ENCODE results near the gene BTG2. TPM values are rescaled to one million over a fixed set of nuclear protein-coding genes. Genes with fewer than 3 reads are reported as not detected.

The BTG2 gene
- total RNA-seq, 1 experiment from 2014 or later = 2.2 TPM

DNA sequence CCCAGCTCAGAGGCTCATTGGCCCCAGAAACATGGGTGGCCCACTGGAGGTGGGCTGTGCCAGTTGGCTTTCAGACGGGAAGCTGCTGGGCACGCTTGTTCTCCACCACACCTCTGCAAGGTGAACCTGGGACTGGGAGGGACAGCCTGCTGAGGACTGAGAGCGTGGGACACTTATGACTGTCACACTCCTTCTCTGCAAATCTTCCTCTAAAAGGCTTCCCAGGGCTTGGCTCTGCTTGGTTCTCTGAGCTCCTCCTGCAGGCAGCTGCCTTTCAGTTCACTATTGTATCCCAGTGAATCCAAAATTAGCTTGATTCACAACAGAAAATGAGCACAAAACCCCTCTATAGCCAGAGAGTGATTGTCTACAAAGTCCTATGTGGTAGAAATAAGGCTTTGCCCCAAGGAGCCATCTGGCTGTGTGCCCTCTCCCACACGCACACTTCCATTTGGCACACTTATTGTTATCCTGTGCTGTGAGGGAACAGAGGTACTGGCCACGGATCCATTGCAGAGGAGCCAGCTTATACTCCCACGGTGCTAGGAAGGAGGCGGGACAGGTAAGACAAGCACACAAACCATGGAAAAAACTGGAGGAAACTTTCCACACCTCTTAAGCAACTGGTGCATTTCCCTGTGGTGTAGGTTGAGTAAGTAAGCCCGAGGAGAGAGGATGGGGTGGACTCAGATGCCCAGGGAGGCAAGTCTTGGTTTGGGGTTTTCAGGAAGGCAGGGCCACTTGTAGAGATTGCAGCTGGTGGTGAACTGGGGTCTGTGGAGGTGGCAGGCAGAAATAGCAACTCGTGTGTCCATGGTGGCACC lies 18.9 kb upstream of the BTG2 start:
- no TSS peak for BruUV-seq (replicated peaks)
- no peaks in the 10 kb centered on the region for H3K9me3 ChIP-seq (ENCODE audit: low read length)
- intact Hi-C loops (cut with micrococcal nuclease) = no loop called here
- TF ChIP-seq EZH2phosphoT487 (IDR thresholded peaks at IDR 0.05; ENCODE audit: borderline replicate concordance, low read length) (no peak), EZH2 (IDR thresholded peaks at IDR 0.05; ENCODE audit: low read length, unreplicated experiment) (no peak)
- TF ChIP-seq, protein P1, sequence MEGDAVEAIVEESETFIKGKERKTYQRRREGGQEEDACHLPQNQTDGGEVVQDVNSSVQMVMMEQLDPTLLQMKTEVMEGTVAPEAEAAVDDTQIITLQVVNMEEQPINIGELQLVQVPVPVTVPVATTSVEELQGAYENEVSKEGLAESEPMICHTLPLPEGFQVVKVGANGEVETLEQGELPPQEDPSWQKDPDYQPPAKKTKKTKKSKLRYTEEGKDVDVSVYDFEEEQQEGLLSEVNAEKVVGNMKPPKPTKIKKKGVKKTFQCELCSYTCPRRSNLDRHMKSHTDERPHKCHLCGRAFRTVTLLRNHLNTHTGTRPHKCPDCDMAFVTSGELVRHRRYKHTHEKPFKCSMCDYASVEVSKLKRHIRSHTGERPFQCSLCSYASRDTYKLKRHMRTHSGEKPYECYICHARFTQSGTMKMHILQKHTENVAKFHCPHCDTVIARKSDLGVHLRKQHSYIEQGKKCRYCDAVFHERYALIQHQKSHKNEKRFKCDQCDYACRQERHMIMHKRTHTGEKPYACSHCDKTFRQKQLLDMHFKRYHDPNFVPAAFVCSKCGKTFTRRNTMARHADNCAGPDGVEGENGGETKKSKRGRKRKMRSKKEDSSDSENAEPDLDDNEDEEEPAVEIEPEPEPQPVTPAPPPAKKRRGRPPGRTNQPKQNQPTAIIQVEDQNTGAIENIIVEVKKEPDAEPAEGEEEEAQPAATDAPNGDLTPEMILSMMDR (conservative IDR thresholded peaks at IDR 0.05; ENCODE audit: low read depth, low read length) = no peak
- DNase-seq (no peak), ATAC-seq (no peak)
- H3K27ac ChIP-seq (ENCODE audit: low read length) = no peak overlapping the region
- no peak overlapping the region for H3K4me3 ChIP-seq (ENCODE audit: low read length)
- H3K27me3 ChIP-seq (ENCODE audit: low read length) = peaks cover 46% of the 10 kb centered on the region
- no peaks in the 10 kb centered on the region; the same call in 1 of the 2 replicates for H3K4me1 ChIP-seq (ENCODE audit: insufficient read depth, low read length)
- H3K4me2 ChIP-seq (ENCODE audit: low read length) = no peak overlapping the region
- H3K9ac ChIP-seq (ENCODE audit: low read length) = no peak overlapping the region
- H2AFZ ChIP-seq (ENCODE audit: low read length) = no peak overlapping the region
- no peaks in the 10 kb centered on the region for H3F3A ChIP-seq (ENCODE audit: low read length, unreplicated experiment)
- ChIA-PET POLR2A (ENCODE audit: unreplicated experiment) (interaction anchor here (0.6 kb wide), 1 partner anchor 41 kb away, joined by 3 read pairs; no protein-coding TSS in a partner anchor), CTCF (no interaction called here)
- no peaks in the 10 kb centered on the region for H4K20me1 ChIP-seq (ENCODE audit: low read length)
- H3K36me3 ChIP-seq (ENCODE audit: low read depth, low read length) = no peaks in the 10 kb centered on the region
- H3K9me2 ChIP-seq (replicated peaks; ENCODE audit: low read length) = no peaks in the 10 kb centered on the region
- no peaks in the 10 kb centered on the region for H3K79me2 ChIP-seq (ENCODE audit: low read length)

DNA sequence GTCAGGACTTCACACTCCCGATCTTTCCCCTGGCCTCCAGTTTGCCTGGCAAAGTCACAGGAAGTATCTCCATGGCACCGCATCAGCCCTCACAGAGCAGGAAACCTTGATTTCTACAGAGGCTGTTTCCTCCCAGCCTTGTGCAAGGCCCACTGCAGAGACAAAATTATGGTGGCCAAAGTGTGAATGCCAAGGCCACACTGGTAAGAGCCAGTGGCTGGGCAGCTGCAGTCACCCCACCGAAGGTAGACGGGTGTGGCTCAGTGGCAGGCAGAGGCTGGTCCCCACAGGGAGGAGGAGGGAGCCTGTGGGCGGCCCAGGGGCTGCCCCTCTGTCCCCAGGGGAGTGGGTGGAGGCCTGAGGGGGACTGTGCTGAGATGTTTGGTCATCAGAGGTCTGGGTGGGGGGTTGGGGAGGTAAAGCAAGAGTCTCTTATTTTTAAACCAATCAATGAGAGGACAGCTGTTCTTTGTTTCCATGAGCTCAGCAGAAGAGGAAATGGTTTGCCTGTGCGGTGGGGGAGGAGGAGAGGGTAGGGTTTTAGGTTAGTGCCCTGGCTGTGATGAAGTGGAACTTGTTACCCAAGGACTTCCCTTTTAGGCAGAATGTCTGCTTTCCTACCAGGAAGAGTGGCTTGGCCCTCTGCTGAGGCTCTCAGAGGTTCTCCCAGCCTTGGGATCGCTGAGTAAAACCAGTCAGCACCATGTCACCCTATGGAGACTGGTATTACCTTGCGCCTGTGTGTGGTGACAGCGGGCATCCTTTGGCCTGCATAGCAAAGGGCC lies 18.0 kb upstream of the BTG2 start:
- Histone ChIP-seq H3K4me3 (ENCODE audit: low read length) (no peak overlapping the region), H3K79me2 (ENCODE audit: low read length) (no peaks in the 10 kb centered on the region), H3K9me3 (ENCODE audit: low read length) (no peaks in the 10 kb centered on the region), H3K4me1 (ENCODE audit: insufficient read depth, low read length) (no peaks in the 10 kb centered on the region; the same call in 1 of the 2 replicates), H3K9ac (ENCODE audit: low read length) (no peak overlapping the region), H4K20me1 (ENCODE audit: low read length) (no peaks in the 10 kb centered on the region), H3F3A (ENCODE audit: low read length, unreplicated experiment) (no peaks in the 10 kb centered on the region), H3K4me2 (ENCODE audit: low read length) (no peak overlapping the region), H3K9me2 (replicated peaks; ENCODE audit: low read length) (no peaks in the 10 kb centered on the region), H3K27me3 (ENCODE audit: low read length) (peaks cover 46% of the 10 kb centered on the region), H3K27ac (ENCODE audit: low read length) (no peak overlapping the region), H3K36me3 (ENCODE audit: low read depth, low read length) (no peaks in the 10 kb centered on the region), H2AFZ (ENCODE audit: low read length) (no peak overlapping the region)
- BruUV-seq (replicated peaks) = no TSS peak
- POLR2A ChIA-PET (ENCODE audit: unreplicated experiment) = interaction anchor here (0.6 kb wide), 1 partner anchor 40 kb away, joined by 3 read pairs; no protein-coding TSS in a partner anchor
- no peak for TF ChIP-seq EZH2 (IDR thresholded peaks at IDR 0.05; ENCODE audit: low read length, unreplicated experiment)
- DNase-seq (no peak), ATAC-seq (no peak)
- CTCF ChIA-PET = interaction anchor here (0.6 kb wide), 1 partner anchor 36 kb away, joined by 3 read pairs; no protein-coding TSS in a partner anchor
- intact Hi-C loops (cut with micrococcal nuclease) = no loop called here

DNA sequence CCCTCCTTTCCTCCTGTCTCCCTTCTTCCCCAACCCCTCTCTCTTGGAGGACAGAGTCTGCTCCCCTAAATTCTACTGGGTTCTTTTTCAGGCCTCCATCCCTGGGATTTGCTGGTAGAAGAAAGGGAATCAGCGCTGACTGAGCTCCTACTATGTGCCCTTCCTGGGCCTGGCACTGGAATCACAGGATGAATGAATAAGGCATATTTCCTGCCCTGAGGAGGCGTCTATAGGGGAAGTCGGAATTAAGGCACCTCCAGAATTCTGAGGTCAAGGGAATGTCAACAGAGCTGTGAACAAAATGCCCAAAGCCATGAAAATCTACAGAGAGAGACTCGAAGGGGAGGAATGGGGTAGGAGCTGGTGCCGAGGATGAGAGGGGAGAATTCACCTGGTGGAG lies 17.4 kb upstream of the BTG2 start:
- ATAC-seq (no peak), DNase-seq (no peak)
- no peaks in the 10 kb centered on the region for H3K9me3 ChIP-seq (ENCODE audit: low read length)
- intact Hi-C loops (cut with micrococcal nuclease) = no loop called here
- H3K9ac ChIP-seq (ENCODE audit: low read length) = no peak overlapping the region
- CTCF ChIA-PET = no interaction called here
- no peaks in the 10 kb centered on the region for H4K20me1 ChIP-seq (ENCODE audit: low read length)
- POLR2A ChIA-PET (ENCODE audit: unreplicated experiment) = no interaction called here
- H3K4me2 ChIP-seq (ENCODE audit: low read length) = no peak overlapping the region
- H3K27me3 ChIP-seq (ENCODE audit: low read length) = peaks cover 46% of the 10 kb centered on the region
- H3K4me1 ChIP-seq (ENCODE audit: insufficient read depth, low read length) = no peaks in the 10 kb centered on the region; the same call in 1 of the 2 replicates
- no peak overlapping the region for H2AFZ ChIP-seq (ENCODE audit: low read length)
- no peak overlapping the region for H3K4me3 ChIP-seq (ENCODE audit: low read length)
- no peaks in the 10 kb centered on the region for H3K9me2 ChIP-seq (replicated peaks; ENCODE audit: low read length)
- H3F3A ChIP-seq (ENCODE audit: low read length, unreplicated experiment) = no peaks in the 10 kb centered on the region
- no peak overlapping the region for H3K27ac ChIP-seq (ENCODE audit: low read length)
- BruUV-seq (replicated peaks) = no TSS peak
- TF ChIP-seq EZH2phosphoT487 (IDR thresholded peaks at IDR 0.05; ENCODE audit: borderline replicate concordance, low read length) (no peak), EZH2 (IDR thresholded peaks at IDR 0.05; ENCODE audit: low read length, unreplicated experiment) (no peak)
- TF ChIP-seq, protein P1 (conservative IDR thresholded peaks at IDR 0.05; ENCODE audit: low read depth, low read length) = no peak
- H3K79me2 ChIP-seq (ENCODE audit: low read length) = no peaks in the 10 kb centered on the region
- no peaks in the 10 kb centered on the region for H3K36me3 ChIP-seq (ENCODE audit: low read depth, low read length)

Data from PC-3 (cell line).